KMS-11 (cell line): ENCODE measurements around the gene STAC3.
A peak's percentile ranks its signal among the peaks of the same experiment; 100 is the strongest.

ENCODE experiments used
- H2AFZ ChIP-seq: fragments of 200-600 bp; sonication (generic); 2 replicates; pipeline ENCODE4 v1.6.1; 2016; ENCODE audit warnings: antibody characterized with exemption, mixed run types, low read depth
- H3K27ac ChIP-seq: fragments of 200-600 bp; sonication (generic); 2 replicates; pipeline ENCODE4 v1.6.1; 2016; ENCODE audit warnings: mild to moderate bottlenecking, mixed run types
- H3K27me3 ChIP-seq: fragments of 200-600 bp; sonication (generic); 2 replicates; pipeline ENCODE4 v1.6.1; 2017; ENCODE audit warnings: mild to moderate bottlenecking, low read depth, mixed run types, moderate library complexity; ENCODE audit not compliant: insufficient read depth
- H3K36me3 ChIP-seq: fragments of 200-600 bp; sonication (generic); 2 replicates; pipeline ENCODE4 v1.6.1; 2017; ENCODE audit warnings: mild to moderate bottlenecking, mixed run types; ENCODE audit not compliant: insufficient read depth
- H3K4me1 ChIP-seq: fragments of 200-600 bp; sonication (generic); 2 replicates; pipeline ENCODE4 v1.6.1; 2016; ENCODE audit warnings: mild to moderate bottlenecking, low read depth, mixed run types; ENCODE audit not compliant: poor library complexity, severe bottlenecking
- H3K4me2 ChIP-seq: fragments of 200-600 bp; sonication (generic); 2 replicates; pipeline ENCODE4 v1.7.0; 2016; ENCODE audit warnings: mild to moderate bottlenecking, mixed run types
- H3K4me3 ChIP-seq: fragments of 200-600 bp; sonication (generic); IDR thresholded peaks from 2 replicates; pipeline ENCODE4 v1.6.1; 2017; ENCODE audit warnings: low read depth, low read length, mixed read lengths; ENCODE audit not compliant: insufficient read depth
- H3K79me2 ChIP-seq: fragments of 200-600 bp; sonication (generic); 2 replicates; pipeline ENCODE4 v1.6.1; 2016; ENCODE audit warnings: low read depth, mixed run types; ENCODE audit not compliant: insufficient read depth
- H3K9ac ChIP-seq: fragments of 200-600 bp; sonication (generic); 2 replicates; pipeline ENCODE4 v1.6.1; 2016; ENCODE audit warnings: mild to moderate bottlenecking, mixed run types
- H4K20me1 ChIP-seq: fragments of 200-600 bp; sonication (generic); 2 replicates; pipeline ENCODE4 v1.6.1; 2016; ENCODE audit warnings: mild to moderate bottlenecking, mixed run types; ENCODE audit not compliant: insufficient read depth
- TF ChIP-seq, protein P1 (sequence below): fragments of 200-600 bp; sonication (generic); conservative IDR thresholded peaks from 2 replicates; pipeline ENCODE4 v1.6.1; 2017; ENCODE audit warnings: low read depth, mild to moderate bottlenecking, antibody characterized with exemption, low read length, moderate library complexity, mixed read lengths

The STAC3 gene

DNA sequence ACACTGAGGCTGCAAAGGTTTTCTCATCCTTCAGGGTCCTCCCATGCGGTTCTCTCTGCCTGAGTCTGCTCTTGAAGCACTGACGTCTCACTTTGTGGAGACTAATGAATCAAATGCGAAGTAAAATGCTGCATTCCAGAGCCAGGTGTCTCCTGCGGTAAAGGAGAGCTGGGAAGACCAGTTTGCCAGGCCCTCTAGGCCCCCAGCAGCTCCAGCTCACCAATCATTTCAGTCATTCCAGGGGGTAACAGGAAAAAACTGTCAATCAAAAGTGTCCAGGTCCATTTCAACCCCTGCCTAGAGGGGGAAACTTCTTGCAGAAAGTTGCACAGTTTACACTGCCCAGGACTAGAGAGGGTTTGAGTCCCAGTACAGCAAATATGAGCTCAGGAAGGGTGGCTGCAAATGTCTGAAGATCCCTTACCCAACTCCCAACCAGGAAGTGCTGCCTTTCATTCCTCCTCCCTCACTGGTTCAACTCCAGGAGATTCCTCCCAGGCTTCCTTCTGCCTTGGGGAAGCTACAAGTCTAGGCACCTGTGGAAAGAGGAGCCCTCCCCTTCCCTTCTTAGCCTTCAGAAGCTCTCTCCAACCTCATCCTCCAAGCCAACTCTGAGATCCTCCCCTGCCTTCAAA lies 37.1 kb downstream of the STAC3 start:
- H3K36me3 ChIP-seq, result no peaks in the 10 kb centered on the region
- no peaks in the 10 kb centered on the region for H3K79me2 ChIP-seq
- peaks cover 53% of the 10 kb centered on the region for H3K27me3 ChIP-seq
- H3K4me1 ChIP-seq, result peaks cover 40% of the 10 kb centered on the region
- TF ChIP-seq, protein P1, sequence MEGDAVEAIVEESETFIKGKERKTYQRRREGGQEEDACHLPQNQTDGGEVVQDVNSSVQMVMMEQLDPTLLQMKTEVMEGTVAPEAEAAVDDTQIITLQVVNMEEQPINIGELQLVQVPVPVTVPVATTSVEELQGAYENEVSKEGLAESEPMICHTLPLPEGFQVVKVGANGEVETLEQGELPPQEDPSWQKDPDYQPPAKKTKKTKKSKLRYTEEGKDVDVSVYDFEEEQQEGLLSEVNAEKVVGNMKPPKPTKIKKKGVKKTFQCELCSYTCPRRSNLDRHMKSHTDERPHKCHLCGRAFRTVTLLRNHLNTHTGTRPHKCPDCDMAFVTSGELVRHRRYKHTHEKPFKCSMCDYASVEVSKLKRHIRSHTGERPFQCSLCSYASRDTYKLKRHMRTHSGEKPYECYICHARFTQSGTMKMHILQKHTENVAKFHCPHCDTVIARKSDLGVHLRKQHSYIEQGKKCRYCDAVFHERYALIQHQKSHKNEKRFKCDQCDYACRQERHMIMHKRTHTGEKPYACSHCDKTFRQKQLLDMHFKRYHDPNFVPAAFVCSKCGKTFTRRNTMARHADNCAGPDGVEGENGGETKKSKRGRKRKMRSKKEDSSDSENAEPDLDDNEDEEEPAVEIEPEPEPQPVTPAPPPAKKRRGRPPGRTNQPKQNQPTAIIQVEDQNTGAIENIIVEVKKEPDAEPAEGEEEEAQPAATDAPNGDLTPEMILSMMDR, result no peak
- H2AFZ ChIP-seq, result peak overlapping the region; percentile 91
- H3K27ac ChIP-seq, result no peak overlapping the region
- H3K9ac ChIP-seq, result no peak overlapping the region; the same call in 1 of the 2 replicates
- peak overlapping the region; percentile 66 for H3K4me2 ChIP-seq
- no peak overlapping the region for H3K4me3 ChIP-seq
- no peaks in the 10 kb centered on the region for H4K20me1 ChIP-seq

DNA sequence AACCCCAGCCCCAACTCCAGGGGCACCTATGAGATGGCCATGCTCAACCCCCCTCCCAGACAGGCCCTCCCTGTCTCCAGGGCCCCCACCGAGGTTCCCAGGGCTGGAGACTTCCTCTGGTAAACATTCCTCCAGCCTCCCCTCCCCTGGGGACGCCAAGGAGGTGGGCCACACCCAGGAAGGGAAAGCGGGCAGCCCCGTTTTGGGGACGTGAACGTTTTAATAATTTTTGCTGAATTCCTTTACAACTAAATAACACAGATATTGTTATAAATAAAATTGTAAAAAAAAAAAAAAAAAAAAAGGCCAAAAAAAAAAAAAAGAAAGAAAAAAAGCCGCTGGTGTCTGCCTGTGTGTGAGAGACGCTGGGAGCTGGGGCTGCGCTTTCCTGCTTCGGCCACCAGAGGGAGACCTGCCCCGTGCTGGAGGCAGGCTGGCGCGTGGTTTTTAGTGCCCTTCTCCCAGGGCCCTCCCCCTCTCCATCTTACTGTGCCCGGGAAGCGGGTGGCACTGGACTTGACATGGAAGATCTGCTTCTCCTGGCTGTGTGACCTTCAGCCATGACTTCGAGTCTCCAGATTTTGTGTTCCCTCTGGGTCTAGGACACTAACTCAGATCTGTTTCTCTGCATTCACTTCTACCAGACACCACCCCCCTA lies 37.8 kb downstream of the STAC3 start:
- H3K27ac ChIP-seq, result no peak overlapping the region
- no peaks in the 10 kb centered on the region for H4K20me1 ChIP-seq
- H2AFZ ChIP-seq, result peak overlapping the region; percentile 91; the same call in 1 of the 2 replicates
- peak overlapping the region; percentile 66 for H3K4me2 ChIP-seq
- TF ChIP-seq, protein P1, result peak; percentile 99
- no peak overlapping the region for H3K9ac ChIP-seq
- no peaks in the 10 kb centered on the region for H3K36me3 ChIP-seq
- peaks cover 46% of the 10 kb centered on the region for H3K27me3 ChIP-seq
- no peaks in the 10 kb centered on the region for H3K79me2 ChIP-seq
- no peak overlapping the region for H3K4me3 ChIP-seq
- H3K4me1 ChIP-seq, result peaks cover 40% of the 10 kb centered on the region

DNA sequence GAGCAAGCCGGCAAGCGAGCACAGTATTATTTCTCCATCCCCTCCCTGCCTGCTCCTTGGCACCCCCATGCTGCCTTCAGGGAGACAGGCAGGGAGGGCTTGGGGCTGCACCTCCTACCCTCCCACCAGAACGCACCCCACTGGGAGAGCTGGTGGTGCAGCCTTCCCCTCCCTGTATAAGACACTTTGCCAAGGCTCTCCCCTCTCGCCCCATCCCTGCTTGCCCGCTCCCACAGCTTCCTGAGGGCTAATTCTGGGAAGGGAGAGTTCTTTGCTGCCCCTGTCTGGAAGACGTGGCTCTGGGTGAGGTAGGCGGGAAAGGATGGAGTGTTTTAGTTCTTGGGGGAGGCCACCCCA lies 38.3 kb downstream of the STAC3 start:
- Histone ChIP-seq H3K27me3 (peaks cover 41% of the 10 kb centered on the region), H3K4me1 (peaks cover 40% of the 10 kb centered on the region), H3K4me2 (no peak overlapping the region; the same call in 1 of the 2 replicates), H3K79me2 (no peaks in the 10 kb centered on the region), H3K9ac (no peak overlapping the region), H3K36me3 (no peaks in the 10 kb centered on the region), H3K4me3 (no peak overlapping the region), H3K27ac (no peak overlapping the region), H4K20me1 (no peaks in the 10 kb centered on the region), H2AFZ (peak overlapping the region; percentile 27; the same call in 1 of the 2 replicates)
- TF ChIP-seq, protein P1, result no peak

DNA sequence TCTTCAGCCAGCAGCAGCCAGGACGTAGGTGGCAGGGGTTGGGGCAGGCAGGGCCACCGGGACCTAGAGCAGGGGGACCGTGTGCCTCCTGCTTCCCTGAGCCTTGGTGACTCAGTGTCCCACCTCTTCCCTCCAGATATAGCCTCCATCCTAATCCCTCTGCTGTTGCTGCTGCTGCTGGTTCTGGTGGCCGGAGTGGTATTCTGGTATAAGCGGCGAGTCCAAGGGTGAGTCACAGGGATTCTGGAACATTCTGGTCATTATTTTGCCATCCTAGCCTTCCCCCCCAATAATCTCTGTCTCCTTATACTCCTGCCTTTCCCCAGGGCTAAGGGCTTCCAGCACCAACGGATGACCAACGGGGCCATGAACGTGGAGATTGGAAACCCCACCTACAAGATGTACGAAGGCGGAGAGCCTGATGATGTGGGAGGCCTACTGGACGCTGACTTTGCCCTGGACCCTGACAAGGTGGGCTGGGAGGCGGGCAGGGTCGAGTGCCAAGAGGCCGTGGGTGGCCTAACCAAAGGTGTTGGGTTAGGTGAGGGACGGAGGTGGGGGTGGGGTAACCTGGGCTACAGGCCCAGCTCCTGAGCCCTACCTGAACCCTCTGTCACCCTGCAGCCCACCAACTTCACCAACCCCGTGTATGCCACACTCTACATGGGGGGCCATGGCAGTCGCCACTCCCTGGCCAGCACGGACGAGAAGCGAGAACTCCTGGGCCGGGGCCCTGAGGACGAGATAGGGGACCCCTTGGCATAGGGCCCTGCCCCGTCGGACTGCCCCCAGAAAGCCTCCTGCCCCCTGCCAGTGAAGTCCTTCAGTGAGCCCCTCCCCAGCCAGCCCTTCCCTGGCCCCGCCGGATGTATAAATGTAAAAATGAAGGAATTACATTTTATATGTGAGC lies 38.9 kb downstream of the STAC3 start:
- TF ChIP-seq, protein P1, result no peak
- H3K4me2 ChIP-seq, result no peak overlapping the region
- no peak overlapping the region for H3K9ac ChIP-seq
- peaks cover 34% of the 10 kb centered on the region for H3K4me1 ChIP-seq
- H3K4me3 ChIP-seq, result no peak overlapping the region
- peaks cover 35% of the 10 kb centered on the region for H3K27me3 ChIP-seq
- no peaks in the 10 kb centered on the region for H3K36me3 ChIP-seq
- no peak overlapping the region for H2AFZ ChIP-seq
- no peaks in the 10 kb centered on the region for H4K20me1 ChIP-seq
- H3K27ac ChIP-seq, result no peak overlapping the region
- no peaks in the 10 kb centered on the region for H3K79me2 ChIP-seq
